Peyer's patch (tissue), 4 donors: ENCODE data around the gene RASA3. TPM values are rescaled to one million over a fixed set of nuclear protein-coding genes. Genes with fewer than 3 reads are reported as not detected.
"Not testable (repeated sequence)": the region's sequence is repeated elsewhere in the genome, so short reads cannot be mapped to it uniquely, and the experiment has no call there.

Experiments
- DNase-seq, 3 donors: peaks; one replicate each; pipeline ENCODE4 v3.0.0-alpha.2; 2017 to 2019
- H3K27ac ChIP-seq, 4 donors: fragments of 200-600 bp; sonication (generic); one replicate each; pipeline ENCODE4 v1.5.1; 2016 to 2019
- H3K27me3 ChIP-seq, 2 donors: fragments of 200-600 bp; sonication (generic); one replicate each; pipeline ENCODE4 v1.5.1; 2019
- H3K36me3 ChIP-seq, 3 donors: fragments of 200-600 bp; sonication (generic); one replicate each; pipeline ENCODE4 v1.5.1; 2016 to 2019
- H3K4me1 ChIP-seq, 4 donors: fragments of 200-600 bp; sonication (generic); one replicate each; pipeline ENCODE4 v1.5.1; 2016 to 2019
- H3K4me3 ChIP-seq, 4 donors: fragments of 200-600 bp; sonication (generic); 1 replicate in 3 of 4; 2 replicates in 1 of 4; pipeline ENCODE4 v1.5.1; 2016 to 2019; ENCODE audit warnings: mild to moderate bottlenecking in 1 of 4
- H3K9me3 ChIP-seq, 4 donors: fragments of 200-600 bp; sonication (generic); one replicate each; pipeline ENCODE4 v1.5.1; 2016 to 2019; ENCODE audit warnings: mild to moderate bottlenecking in 1 of 4
- CTCF ChIP-seq, 6 experiments: fragments of 450-650 bp in 4 of 6; fragments of 200-600 bp in 2 of 6; sonication (generic) in 1 of 6; IDR thresholded peaks; one replicate each; pipeline ENCODE4 v1.5.1; 2017 to 2019; ENCODE audit warnings: antibody characterized with exemption in 6 of 6, mild to moderate bottlenecking in 3 of 6, moderate library complexity in 1 of 6
- POLR2A ChIP-seq, 2 donors: fragments of 450-650 bp; IDR thresholded peaks; one replicate each; pipeline ENCODE4 v1.5.1; 2017; ENCODE audit warnings: antibody characterized with exemption in 2 of 2, mild to moderate bottlenecking in 2 of 2, moderate library complexity in 2 of 2
- total RNA-seq, 4 donors: library from RNA; depleted of rRNA; stranded (reverse); fragments of >200 nt; gene quantifications; one replicate each; pipeline ENCODE4 v1.1.0, GENCODE V29; 2016

RASA3 gene
- total RNA-seq, 4 donors from 2014 or later, result 3.5 to 41.3 (median 6.9) TPM

GRCh38 chr13:114119196-114119595 lies 13.2 kb downstream of the RASA3 start:
- Histone ChIP-seq H3K27me3 (no peaks in the 10 kb centered on the region), H3K4me3 (peak overlapping the region in 1 of 4 donors; percentile 22), H3K36me3 (no peaks in the 10 kb centered on the region), H3K27ac (peak overlapping the region; percentile 62 to 86 (median 74)), H3K4me1 (peaks cover 6 to 42% (median 13%) of the 10 kb centered on the region in 4 donors), H3K9me3 (no peaks in the 10 kb centered on the region)
- DNase-seq, result no peak
- TF ChIP-seq POLR2A (IDR thresholded peaks at IDR 0.05), result no peak
- TF ChIP-seq CTCF (IDR thresholded peaks at IDR 0.05), result no peak

- no peak for DNase-seq
- Histone ChIP-seq H3K9me3 (no peaks in the 10 kb centered on the region), H3K27ac (peak overlapping the region; percentile 62 to 86 (median 74)), H3K4me1 (peaks cover 6 to 45% (median 14%) of the 10 kb centered on the region in 4 donors), H3K4me3 (no peak overlapping the region), H3K27me3 (no peaks in the 10 kb centered on the region), H3K36me3 (no peaks in the 10 kb centered on the region)
- no peak for TF ChIP-seq POLR2A (IDR thresholded peaks at IDR 0.05)
- no peak for TF ChIP-seq CTCF (IDR thresholded peaks at IDR 0.05)
Observed at GRCh38 chr13:114118511-114119123, 13.8 kb downstream of the RASA3 start.

GRCh38 chr13:114118086-114118485 lies 14.3 kb downstream of the RASA3 start:
- no peak for DNase-seq
- Histone ChIP-seq H3K36me3 (no peaks in the 10 kb centered on the region), H3K27me3 (no peaks in the 10 kb centered on the region), H3K4me3 (no peak overlapping the region), H3K27ac (peak overlapping the region; percentile 62 to 86 (median 74)), H3K9me3 (no peaks in the 10 kb centered on the region), H3K4me1 (peaks cover 6 to 46% (median 14%) of the 10 kb centered on the region in 4 donors)
- TF ChIP-seq POLR2A (IDR thresholded peaks at IDR 0.05) (no peak), CTCF (IDR thresholded peaks at IDR 0.05) (no peak)

- H3K36me3 ChIP-seq, H3K9me3 ChIP-seq, H3K4me3 ChIP-seq, H3K27me3 ChIP-seq: not testable (repeated sequence)
- Histone ChIP-seq H3K27ac (peak overlapping the region in 1 of 4 donors; percentile 65), H3K4me1 (peaks cover 6 to 53% (median 14%) of the 10 kb centered on the region in 4 donors)
- DNase-seq, result peak in 1 of 3 donors; percentile 21
Observed at GRCh38 chr13:114117341-114117874, 15.0 kb downstream of the RASA3 start.

- H3K4me3 ChIP-seq, result no peak overlapping the region
- H3K4me1 ChIP-seq, result peaks cover 2 to 55% (median 14%) of the 10 kb centered on the region in 4 donors
- H3K9me3 ChIP-seq, result no peaks in the 10 kb centered on the region
- H3K27me3 ChIP-seq, result no peaks in the 10 kb centered on the region
- TF ChIP-seq POLR2A (IDR thresholded peaks at IDR 0.05) (no peak), CTCF (IDR thresholded peaks at IDR 0.05) (no peak)
- DNase-seq, result peak in 2 of 3 donors; percentile 8 to 11
- no peaks in the 10 kb centered on the region for H3K36me3 ChIP-seq
- no peak overlapping the region for H3K27ac ChIP-seq
Observed at GRCh38 chr13:114116734-114117133, 15.7 kb downstream of the RASA3 start.

- peak in 2 of 3 donors; percentile 41 to 48 for DNase-seq
- Histone ChIP-seq H3K36me3 (no peaks in the 10 kb centered on the region), H3K27me3 (no peaks in the 10 kb centered on the region), H3K9me3 (no peaks in the 10 kb centered on the region), H3K4me3 (no peak overlapping the region), H3K27ac (peak overlapping the region in 2 of 4 donors; percentile 50 to 90), H3K4me1 (peaks cover 0 to 49% (median 12%) of the 10 kb centered on the region in 4 donors)
- TF ChIP-seq CTCF (IDR thresholded peaks at IDR 0.05) (no peak), POLR2A (IDR thresholded peaks at IDR 0.05) (no peak)
Observed at GRCh38 chr13:114115796-114116195, 16.6 kb downstream of the RASA3 start.
